IMR-90 (cell line): ENCODE measurements around the gene ANKRD44. TPM values are rescaled to one million over a fixed set of nuclear protein-coding genes. Genes with fewer than 3 reads are reported as not detected.

Experiments
- ATAC-seq: fragments of 200-7000 bp; cut with Tn5 transposase; 2 replicates; pipeline ENCODE4 v1.9.1; 2020; ENCODE audit warnings: low read depth, mild to moderate bottlenecking, moderate library complexity
- BruUV-seq: library from RNA; stranded (reverse); fragments of 400-500 nt; replicated peaks from 2 replicates; lab custom pipeline; 2021; lab: Mats Ljungman, UMichigan
- CTCF ChIA-PET: fragments of 300-600 bp; formaldehyde crosslinking; extraction: SDS; loops from one replicate; lab custom pipeline; 2021; ENCODE audit warnings: antibody characterized with exemption; lab: Yijun Ruan, JAX
- POLR2A ChIA-PET: fragments of 300-600 bp; sonication (Branson Sonifier 250); formaldehyde crosslinking; loops from one replicate; lab custom pipeline; 2022; ENCODE audit warnings: antibody characterized with exemption; ENCODE audit not compliant: unreplicated experiment; lab: Charles Lee
- DNase-seq: peaks from one replicate; pipeline ENCODE4 v3.0.0; 2013
- H2AFZ ChIP-seq: replicated peaks from 2 replicates; pipeline ENCODE3; 2013; ENCODE audit warnings: low read length, mild to moderate bottlenecking; ENCODE audit not compliant: poor library complexity
- H2AK5ac ChIP-seq: 2 replicates; pipeline ENCODE4 v1.6.1; 2013; ENCODE audit warnings: low read depth, low read length, inconsistent platforms
- H2AK9ac ChIP-seq: replicated peaks from 2 replicates; pipeline ENCODE3; 2013; ENCODE audit warnings: mild to moderate bottlenecking, low read depth, low read length, moderate library complexity; ENCODE audit not compliant: poor library complexity
- H2BK120ac ChIP-seq: 2 replicates; pipeline ENCODE4 v1.6.1; 2013; ENCODE audit warnings: low read depth, low read length, inconsistent platforms
- H2BK15ac ChIP-seq: 3 replicates; pipeline ENCODE4 v1.6.1; 2013; ENCODE audit warnings: low read depth, low read length, inconsistent platforms
- H2BK20ac ChIP-seq: 2 replicates; pipeline ENCODE4 v1.6.1; 2013; ENCODE audit warnings: low read depth, mild to moderate bottlenecking, inconsistent platforms, low read length, moderate library complexity
- H2BK5ac ChIP-seq: 2 replicates; pipeline ENCODE4 v1.6.1; 2013; ENCODE audit warnings: mild to moderate bottlenecking, low read depth, low read length, inconsistent platforms; ENCODE audit not compliant: poor library complexity, severe bottlenecking
- H3K14ac ChIP-seq: replicated peaks from 2 replicates; pipeline ENCODE4 v1.6.1; 2013; ENCODE audit warnings: low read depth, low read length, inconsistent platforms
- H3K18ac ChIP-seq: 2 replicates; pipeline ENCODE4 v1.6.1; 2013; ENCODE audit warnings: low read depth, low read length, control low read depth
- H3K23ac ChIP-seq: 2 replicates; pipeline ENCODE4 v1.6.1; 2013; ENCODE audit warnings: low read depth, low read length, inconsistent platforms
- H3K27ac ChIP-seq: 2 replicates; pipeline ENCODE4 v1.5.1; 2013; ENCODE audit warnings: mild to moderate bottlenecking, control low read depth, low read length; ENCODE audit not compliant: insufficient read depth
- H3K27me3 ChIP-seq: 2 replicates; pipeline ENCODE4 v1.6.1; 2013; ENCODE audit warnings: low read length; ENCODE audit not compliant: control insufficient read depth, insufficient read depth
- H3K36me3 ChIP-seq: 2 replicates; pipeline ENCODE4 v1.6.1; 2013; ENCODE audit warnings: low read length, mixed read lengths; ENCODE audit not compliant: control insufficient read depth, insufficient read depth
- H3K4ac ChIP-seq: 2 replicates; pipeline ENCODE4 v1.6.1; 2013; ENCODE audit warnings: low read depth, low read length, inconsistent platforms
- H3K4me1 ChIP-seq: 2 replicates; pipeline ENCODE4 v1.6.1; 2013; ENCODE audit warnings: low read length, mixed read lengths; ENCODE audit not compliant: control insufficient read depth, insufficient read depth
- H3K4me2 ChIP-seq: 2 replicates; pipeline ENCODE4 v1.6.1; 2013; ENCODE audit warnings: low read depth, mild to moderate bottlenecking, control low read depth, low read length, moderate library complexity
- H3K4me3 ChIP-seq: 2 replicates; pipeline ENCODE4 v1.5.1; 2013; ENCODE audit warnings: low read depth, mild to moderate bottlenecking, control low read depth, low read length, moderate library complexity; ENCODE audit not compliant: insufficient read depth
- H3K56ac ChIP-seq: 2 replicates; pipeline ENCODE4 v1.6.1; 2013; ENCODE audit warnings: low read length, inconsistent platforms; ENCODE audit not compliant: insufficient read depth; ENCODE audit errors: extremely low read depth
- H3K79me1 ChIP-seq, 2 experiments: 2 replicates each; pipeline ENCODE4 v1.6.1; 2013; ENCODE audit warnings: low read length in 2 of 2, inconsistent platforms in 1 of 2, low read depth in 1 of 2
- H3K9ac ChIP-seq: 2 replicates; pipeline ENCODE4 v1.6.1; 2013; ENCODE audit warnings: low read depth, low read length, control low read depth
- H3K9me1 ChIP-seq: 2 replicates; pipeline ENCODE4 v1.6.1; 2013; ENCODE audit warnings: low read length, inconsistent platforms; ENCODE audit not compliant: insufficient read depth
- H3K9me3 ChIP-seq: 2 replicates; pipeline ENCODE4 v1.6.1; 2013; ENCODE audit warnings: low read length; ENCODE audit not compliant: control insufficient read depth, insufficient read depth
- H4K20me1 ChIP-seq: 2 replicates; pipeline ENCODE4 v1.6.1; 2013; ENCODE audit warnings: low read length, inconsistent platforms; ENCODE audit not compliant: insufficient read depth
- H4K5ac ChIP-seq: 2 replicates; pipeline ENCODE4 v1.6.1; 2013; ENCODE audit warnings: mild to moderate bottlenecking, low read depth, low read length, control low read depth
- H4K8ac ChIP-seq, 2 experiments: 2 replicates each; pipeline ENCODE4 v1.6.1; 2013; ENCODE audit warnings: low read depth in 2 of 2, low read length in 2 of 2, control low read depth in 1 of 2, inconsistent platforms in 1 of 2
- H4K91ac ChIP-seq: 2 replicates; pipeline ENCODE4 v1.6.1; 2013; ENCODE audit warnings: low read depth, low read length, inconsistent platforms; ENCODE audit not compliant: insufficient read depth
- FOS ChIP-seq: fragments of 150-350 bp; IDR thresholded peaks from 2 replicates; pipeline ENCODE4 v1.6.1; 2016; ENCODE audit warnings: low read depth, low read length
- MAFK ChIP-seq: IDR thresholded peaks from 2 replicates; pipeline ENCODE4 v1.6.1; 2012; ENCODE audit warnings: low read depth, low read length, improper control_type of control experiment
- MAZ ChIP-seq: IDR thresholded peaks from 2 replicates; pipeline ENCODE4 v1.6.1; 2012; ENCODE audit warnings: low read depth, mild to moderate bottlenecking, low read length, improper control_type of control experiment, moderate library complexity, borderline replicate concordance
- MXI1 ChIP-seq: IDR thresholded peaks from 2 replicates; pipeline ENCODE4 v1.6.1; 2012; ENCODE audit warnings: low read depth, mild to moderate bottlenecking, low read length, moderate library complexity, borderline replicate concordance
- NFE2L2 ChIP-seq: fragments of 150-350 bp; IDR thresholded peaks from 2 replicates; pipeline ENCODE4 v1.6.1; 2016; ENCODE audit warnings: low read depth, mild to moderate bottlenecking, low read length
- POLR2A ChIP-seq: IDR thresholded peaks from 2 replicates; pipeline ENCODE4 v1.6.1; 2012; ENCODE audit warnings: mild to moderate bottlenecking, low read depth, low read length
- RAD21 ChIP-seq: IDR thresholded peaks from 2 replicates; pipeline ENCODE4 v1.6.1; 2012; ENCODE audit warnings: low read length, improper control_type of control experiment
- SMC3 ChIP-seq: fragments of 150-350 bp; IDR thresholded peaks from 2 replicates; pipeline ENCODE4 v1.6.1; 2016; ENCODE audit warnings: low read depth, mild to moderate bottlenecking, antibody characterized with exemption, low read length, moderate library complexity
- WGBS, 2 experiments: methylation state at CpG; one replicate each; pipeline versions ENCODE4 v1.1.5 to v1.1.7; 2013; ENCODE audit warnings: missing lambda C conversion rate in 2 of 2; ENCODE audit not compliant: insufficient read length in 1 of 2; ENCODE audit errors: extremely low coverage in 2 of 2; 5-methylcytosine and 5-hydroxymethylcytosine counted together
- dilution Hi-C: fragments of 300-500 bp; cut with HindIII; formaldehyde crosslinking; loops from one replicate; pipeline ENCODE4 v1.14.3; 2018; ENCODE audit warnings: low sequenced_read_pairs; ENCODE audit not compliant: unreplicated experiment
- in situ Hi-C: fragments of 300-500 bp; cut with MboI; formaldehyde crosslinking; loops from 3 replicates; pipeline ENCODE4 v1.14.3; 2019; ENCODE audit warnings: low sequenced_read_pairs, inconsistent platforms, mixed read lengths
- intact Hi-C: fragments of 100-400 bp; cut with micrococcal nuclease; formaldehyde crosslinking; loops from 2 replicates; pipeline ENCODE4 v1.10.0; 2022
- polyA plus RNA-seq, 3 experiments: library from polyadenylated mRNA; depleted of rRNA; stranded (reverse); fragments of >200 nt; gene quantifications; 2 replicates each; pipeline ENCODE4 v1.2.3, GENCODE V29; 2012; ENCODE audit warnings: low replicate concordance in 1 of 3
- total RNA-seq: library from RNA; depleted of rRNA; stranded (reverse); fragments of >200 nt; gene quantifications from 2 replicates; pipeline ENCODE4 v1.2.3, GENCODE V29; 2012
- TF ChIP-seq, protein P1 (sequence below): fragments of 150-350 bp; IDR thresholded peaks from 2 replicates; pipeline ENCODE4 v1.6.1; 2017; ENCODE audit warnings: mild to moderate bottlenecking, antibody characterized with exemption, low read length, low read depth
- TF ChIP-seq, protein P2 (sequence below): fragments of 150-350 bp; IDR thresholded peaks from 2 replicates; pipeline ENCODE4 v1.6.1; 2016; ENCODE audit warnings: low read depth, mild to moderate bottlenecking, low read length, moderate library complexity, borderline replicate concordance

ANKRD44 gene
- total and polyA plus RNA-seq, 2 of the 4 experiments (the other 2 are of a cell fraction): 5.2 to 15.6 TPM

DNA sequence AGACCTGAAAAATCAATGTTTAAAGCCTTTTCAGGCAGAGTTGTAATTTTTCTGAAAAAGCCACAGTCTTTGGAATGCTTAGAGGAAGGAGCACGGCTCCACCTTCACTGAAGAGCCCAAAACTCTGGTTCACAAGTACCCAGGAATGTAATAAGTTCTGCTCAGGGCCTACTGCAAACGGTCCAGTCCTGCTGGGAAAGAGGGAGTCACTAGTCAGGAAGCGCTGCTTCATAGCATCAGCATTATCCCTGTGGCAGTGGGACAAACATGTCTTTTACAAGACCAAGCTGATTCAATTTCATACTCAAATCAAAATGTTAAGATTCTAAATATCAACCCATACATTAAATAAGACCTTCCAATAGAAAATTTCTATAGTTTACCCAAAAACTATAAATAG, 231.2 kb downstream of the ANKRD44 start:
- Histone ChIP-seq H4K5ac (no peak overlapping the region), H3K9me3 (no peaks in the 10 kb centered on the region), H2AFZ (peak overlapping the region; percentile 69), H2AK9ac (no peak overlapping the region), H3K4ac (peak overlapping the region; percentile 75), H4K20me1 (no peaks in the 10 kb centered on the region), H3K4me1 (peaks cover 7% of the 10 kb centered on the region), H3K18ac (peak overlapping the region; percentile 22), H3K4me2 (no peak overlapping the region), H3K27ac (peak overlapping the region; percentile 63; the same call in 1 of the 2 replicates), H3K27me3 (no peaks in the 10 kb centered on the region), H4K91ac (peak overlapping the region; percentile 77), H2BK15ac (peak overlapping the region; percentile 73; the same call in 2 of the 3 replicates), H3K36me3 (no peaks in the 10 kb centered on the region), H3K9me1 (peaks cover 12% of the 10 kb centered on the region), H2AK5ac (peak overlapping the region; percentile 49; the same call in 1 of the 2 replicates), H2BK20ac (peak overlapping the region; percentile 93; the same call in 1 of the 2 replicates), H2BK5ac (peak overlapping the region; percentile 14), H3K23ac (peak overlapping the region; percentile 86), H3K14ac (peak overlapping the region; percentile 58), H4K8ac (peak overlapping the region; percentile 59 to 79; a peak in 2 of 4 replicates), H3K79me1 (no peaks in the 10 kb centered on the region), H3K4me3 (no peak overlapping the region), H3K56ac (no peak overlapping the region), H2BK120ac (peak overlapping the region; percentile 86), H3K9ac (no peak overlapping the region)
- WGBS, 2 experiments: no CpG with 5 or more reads among the region's 3 CpGs
- CTCF ChIA-PET: no interaction called here
- in situ Hi-C loops (no loop called here), dilution Hi-C loops (no loop called here), intact Hi-C loops (no loop called here)
- ATAC-seq (peak; percentile 61), DNase-seq (peak; percentile 41)
- BruUV-seq: no TSS peak
- POLR2A ChIA-PET: no interaction called here
- TF ChIP-seq RAD21 (no peak), SMC3 (no peak), NFE2L2 (no peak), MAZ (no peak), FOS (no peak), POLR2A (no peak), MXI1 (no peak), MAFK (no peak)
- TF ChIP-seq, protein P1, sequence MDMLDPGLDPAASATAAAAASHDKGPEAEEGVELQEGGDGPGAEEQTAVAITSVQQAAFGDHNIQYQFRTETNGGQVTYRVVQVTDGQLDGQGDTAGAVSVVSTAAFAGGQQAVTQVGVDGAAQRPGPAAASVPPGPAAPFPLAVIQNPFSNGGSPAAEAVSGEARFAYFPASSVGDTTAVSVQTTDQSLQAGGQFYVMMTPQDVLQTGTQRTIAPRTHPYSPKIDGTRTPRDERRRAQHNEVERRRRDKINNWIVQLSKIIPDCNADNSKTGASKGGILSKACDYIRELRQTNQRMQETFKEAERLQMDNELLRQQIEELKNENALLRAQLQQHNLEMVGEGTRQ: no peak
- TF ChIP-seq, protein P2, sequence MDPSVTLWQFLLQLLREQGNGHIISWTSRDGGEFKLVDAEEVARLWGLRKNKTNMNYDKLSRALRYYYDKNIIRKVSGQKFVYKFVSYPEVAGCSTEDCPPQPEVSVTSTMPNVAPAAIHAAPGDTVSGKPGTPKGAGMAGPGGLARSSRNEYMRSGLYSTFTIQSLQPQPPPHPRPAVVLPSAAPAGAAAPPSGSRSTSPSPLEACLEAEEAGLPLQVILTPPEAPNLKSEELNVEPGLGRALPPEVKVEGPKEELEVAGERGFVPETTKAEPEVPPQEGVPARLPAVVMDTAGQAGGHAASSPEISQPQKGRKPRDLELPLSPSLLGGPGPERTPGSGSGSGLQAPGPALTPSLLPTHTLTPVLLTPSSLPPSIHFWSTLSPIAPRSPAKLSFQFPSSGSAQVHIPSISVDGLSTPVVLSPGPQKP: no peak
